Measurements from ENCODE around the gene WNT1. TPM values are rescaled to one million over a fixed set of nuclear protein-coding genes. Genes with fewer than 3 reads are reported as not detected.
A peak's percentile ranks its signal among the peaks of the same experiment; 100 is the strongest.

WNT1 gene
- total and polyA plus RNA-seq, 2 of the 4 experiments (the other 2 are of a cell fraction), result not detected

GRCh38 chr12:49030119-49030518, 52.0 kb downstream of the WNT1 start:
- Histone ChIP-seq H3K4me3 (ENCODE audit: insufficient read depth, low read depth, low read length) (no peak overlapping the region), H3K36me3 (ENCODE audit: control insufficient read depth, insufficient read depth, low read length) (peaks cover 87% of the 10 kb centered on the region), H3K14ac (replicated peaks; ENCODE audit: low read depth, low read length) (no peak overlapping the region), H2BK15ac (ENCODE audit: low read depth, low read length) (no peak overlapping the region), H3K23ac (ENCODE audit: low read depth, low read length) (no peak overlapping the region), H2BK5ac (ENCODE audit: low read depth, low read length, poor library complexity, severe bottlenecking) (no peak overlapping the region), H2AFZ (replicated peaks; ENCODE audit: low read length, poor library complexity) (peak overlapping the region; percentile 35), H2AK5ac (ENCODE audit: low read depth, low read length) (no peak overlapping the region), H4K91ac (ENCODE audit: insufficient read depth, low read depth, low read length) (no peak overlapping the region), H4K8ac (ENCODE audit: low read depth in 2 of 2, low read length in 2 of 2) (no peak overlapping the region), H2BK20ac (ENCODE audit: low read depth, low read length) (no peak overlapping the region), H4K5ac (ENCODE audit: low read depth, low read length) (no peak overlapping the region), H3K4ac (ENCODE audit: low read depth, low read length) (no peak overlapping the region), H3K79me1 (ENCODE audit: low read depth in 1 of 2, low read length in 2 of 2) (peaks cover 24 to 67% of the 10 kb centered on the region in 2 experiments), H3K27me3 (ENCODE audit: control insufficient read depth, insufficient read depth, low read length) (no peaks in the 10 kb centered on the region), H4K20me1 (ENCODE audit: insufficient read depth, low read length) (peaks cover 24% of the 10 kb centered on the region), H3K4me2 (ENCODE audit: low read depth, low read length) (no peak overlapping the region), H2BK120ac (ENCODE audit: low read depth, low read length) (no peak overlapping the region), H3K9me1 (ENCODE audit: insufficient read depth, low read length) (no peaks in the 10 kb centered on the region), H3K9ac (ENCODE audit: low read depth, low read length) (no peak overlapping the region), H2AK9ac (replicated peaks; ENCODE audit: low read depth, low read length, poor library complexity) (no peak overlapping the region), H3K27ac (ENCODE audit: insufficient read depth, low read length) (no peak overlapping the region), H3K4me1 (ENCODE audit: control insufficient read depth, insufficient read depth, low read length) (no peaks in the 10 kb centered on the region), H3K56ac (ENCODE audit: extremely low read depth, insufficient read depth, low read length) (no peak overlapping the region), H3K9me3 (ENCODE audit: control insufficient read depth, insufficient read depth, low read length) (no peaks in the 10 kb centered on the region), H3K18ac (ENCODE audit: low read depth, low read length) (no peak overlapping the region)
- intact Hi-C loops (cut with micrococcal nuclease) (no loop called here), in situ Hi-C loops (cut with MboI; ENCODE audit: low sequenced_read_pairs) (no loop called here), dilution Hi-C loops (cut with HindIII; ENCODE audit: low sequenced_read_pairs, unreplicated experiment) (no loop called here)
- no peak for DNase-seq
- ChIA-PET POLR2A (ENCODE audit: unreplicated experiment) (no interaction called here), CTCF (interaction anchor here (1.1 kb wide), 1 partner anchor 10 kb away, joined by 6 read pairs; no protein-coding TSS in a partner anchor)
- ATAC-seq (ENCODE audit: low read depth), result no peak
- BruUV-seq (replicated peaks), result no TSS peak
- WGBS, 2 experiments (ENCODE audit: extremely low coverage in 2 of 2, insufficient read length in 1 of 2), result no CpG with 5 or more reads among the region's 8 CpGs
- TF ChIP-seq, protein P1, sequence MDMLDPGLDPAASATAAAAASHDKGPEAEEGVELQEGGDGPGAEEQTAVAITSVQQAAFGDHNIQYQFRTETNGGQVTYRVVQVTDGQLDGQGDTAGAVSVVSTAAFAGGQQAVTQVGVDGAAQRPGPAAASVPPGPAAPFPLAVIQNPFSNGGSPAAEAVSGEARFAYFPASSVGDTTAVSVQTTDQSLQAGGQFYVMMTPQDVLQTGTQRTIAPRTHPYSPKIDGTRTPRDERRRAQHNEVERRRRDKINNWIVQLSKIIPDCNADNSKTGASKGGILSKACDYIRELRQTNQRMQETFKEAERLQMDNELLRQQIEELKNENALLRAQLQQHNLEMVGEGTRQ (IDR thresholded peaks at IDR 0.05; ENCODE audit: low read depth, low read length), result no peak
- TF ChIP-seq FOS (IDR thresholded peaks at IDR 0.05; ENCODE audit: low read depth, low read length), result no peak
- TF ChIP-seq SMC3 (IDR thresholded peaks at IDR 0.05; ENCODE audit: low read depth, low read length), result no peak
- no peak for TF ChIP-seq MXI1 (IDR thresholded peaks at IDR 0.05; ENCODE audit: borderline replicate concordance, low read depth, low read length)
- TF ChIP-seq MAFK (IDR thresholded peaks at IDR 0.05; ENCODE audit: low read depth, low read length), result no peak
- no peak for TF ChIP-seq CHD1 (IDR thresholded peaks at IDR 0.05; ENCODE audit: low read depth, low read length)
- no peak for TF ChIP-seq CEBPB (IDR thresholded peaks at IDR 0.05; ENCODE audit: low read depth, low read length)
- TF ChIP-seq RFX5 (IDR thresholded peaks at IDR 0.05; ENCODE audit: low read depth, low read length), result no peak
- TF ChIP-seq, protein P2, sequence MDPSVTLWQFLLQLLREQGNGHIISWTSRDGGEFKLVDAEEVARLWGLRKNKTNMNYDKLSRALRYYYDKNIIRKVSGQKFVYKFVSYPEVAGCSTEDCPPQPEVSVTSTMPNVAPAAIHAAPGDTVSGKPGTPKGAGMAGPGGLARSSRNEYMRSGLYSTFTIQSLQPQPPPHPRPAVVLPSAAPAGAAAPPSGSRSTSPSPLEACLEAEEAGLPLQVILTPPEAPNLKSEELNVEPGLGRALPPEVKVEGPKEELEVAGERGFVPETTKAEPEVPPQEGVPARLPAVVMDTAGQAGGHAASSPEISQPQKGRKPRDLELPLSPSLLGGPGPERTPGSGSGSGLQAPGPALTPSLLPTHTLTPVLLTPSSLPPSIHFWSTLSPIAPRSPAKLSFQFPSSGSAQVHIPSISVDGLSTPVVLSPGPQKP (IDR thresholded peaks at IDR 0.05; ENCODE audit: borderline replicate concordance, low read depth, low read length), result no peak
- no peak for TF ChIP-seq RCOR1 (IDR thresholded peaks at IDR 0.05; ENCODE audit: insufficient replicate concordance, low read length)
- no peak for TF ChIP-seq MAZ (IDR thresholded peaks at IDR 0.05; ENCODE audit: borderline replicate concordance, low read depth, low read length)

Measured in IMR-90 (cell line).